Activated naive CD4-positive, alpha-beta T cell treated with anti-CD3 and anti-CD28 coated beads for 36 hours (primary cell): Measurements from ENCODE around the gene MACROH2A2. TPM values are rescaled to one million over a fixed set of nuclear protein-coding genes. Genes with fewer than 3 reads are reported as not detected.
"Not testable (repeated sequence)": the region's sequence is repeated elsewhere in the genome, so short reads cannot be mapped to it uniquely, and the experiment has no call there.

Experiments
- CTCF ChIA-PET: fragments of 350-600 bp; sonication (Branson Sonifier 250); formaldehyde crosslinking; loops from one replicate; lab custom pipeline; 2021; ENCODE audit warnings: antibody characterized with exemption; lab: Charles Lee
- DNase-seq: peaks from one replicate; pipeline ENCODE4 v3.0.0-alpha.2; 2020
- H3K27ac Mint-ChIP-seq: one replicate; pipeline ENCODE4 v1.8.0; 2021; ENCODE audit warnings: mild to moderate bottlenecking, mixed read lengths
- H3K27me3 Mint-ChIP-seq: one replicate; pipeline ENCODE4 v1.8.0; 2021; ENCODE audit warnings: low read depth, mixed read lengths
- H3K36me3 Mint-ChIP-seq: one replicate; pipeline ENCODE4 v1.8.0; 2021; ENCODE audit warnings: low read depth, mixed read lengths
- H3K4me1 Mint-ChIP-seq: one replicate; pipeline ENCODE4 v1.8.0; 2021; ENCODE audit warnings: low read depth, mixed read lengths
- H3K4me3 Mint-ChIP-seq: one replicate; pipeline ENCODE4 v1.8.0; 2021; ENCODE audit warnings: mild to moderate bottlenecking, moderate library complexity, mixed read lengths
- H3K9me3 Mint-ChIP-seq: one replicate; pipeline ENCODE4 v1.8.0; 2021; ENCODE audit warnings: mixed read lengths
- intact Hi-C: fragments of 100-400 bp; cut with micrococcal nuclease; formaldehyde crosslinking; loops from one replicate; pipeline ENCODE4 v1.15.1; 2023
- total RNA-seq, 2 experiments: library from RNA; stranded (reverse); gene quantifications; one replicate each; pipeline ENCODE4 v1.2.3, GENCODE V29; 2021

MACROH2A2 gene
- total RNA-seq, 2 experiments from 2014 or later = 2.7 to 3.2 TPM

DNA sequence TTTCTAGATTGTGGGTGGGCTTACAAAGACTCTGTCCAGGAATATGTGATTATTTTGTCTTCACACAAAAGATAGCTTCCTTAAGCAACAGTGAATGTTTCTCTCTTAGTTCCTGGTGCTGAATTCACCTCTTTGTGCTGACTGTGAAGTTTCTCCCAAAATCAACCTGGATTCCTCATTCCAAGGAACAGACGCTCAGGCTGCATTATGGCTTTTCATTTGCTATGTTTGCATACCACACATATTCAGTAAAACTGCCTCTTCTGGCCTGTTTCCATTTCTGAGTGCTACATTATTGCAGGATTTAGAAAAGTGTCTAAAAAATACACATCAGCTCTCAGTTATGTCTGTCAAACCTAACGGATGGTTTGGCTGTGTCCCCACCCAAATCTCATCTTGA, 21.5 kb downstream of the MACROH2A2 start:
- intact Hi-C loops = no loop called here
- Mint-ChIP-seq H3K4me1 (no peaks in the 10 kb centered on the region), H3K27ac (no peak overlapping the region), H3K9me3 (no peaks in the 10 kb centered on the region), H3K27me3 (no peaks in the 10 kb centered on the region), H3K36me3 (no peaks in the 10 kb centered on the region), H3K4me3 (no peak overlapping the region)
- no peak for DNase-seq
- CTCF ChIA-PET = no interaction called here

GRCh38 chr10:70074971-70075370, 22.3 kb downstream of the MACROH2A2 start:
- Mint-ChIP-seq H3K4me1 (no peaks in the 10 kb centered on the region), H3K27ac (no peak overlapping the region), H3K36me3 (no peaks in the 10 kb centered on the region), H3K27me3 (no peaks in the 10 kb centered on the region), H3K4me3 (no peak overlapping the region), H3K9me3 (no peaks in the 10 kb centered on the region)
- intact Hi-C loops = no loop called here
- no peak for DNase-seq
- CTCF ChIA-PET = no interaction called here

DNA sequence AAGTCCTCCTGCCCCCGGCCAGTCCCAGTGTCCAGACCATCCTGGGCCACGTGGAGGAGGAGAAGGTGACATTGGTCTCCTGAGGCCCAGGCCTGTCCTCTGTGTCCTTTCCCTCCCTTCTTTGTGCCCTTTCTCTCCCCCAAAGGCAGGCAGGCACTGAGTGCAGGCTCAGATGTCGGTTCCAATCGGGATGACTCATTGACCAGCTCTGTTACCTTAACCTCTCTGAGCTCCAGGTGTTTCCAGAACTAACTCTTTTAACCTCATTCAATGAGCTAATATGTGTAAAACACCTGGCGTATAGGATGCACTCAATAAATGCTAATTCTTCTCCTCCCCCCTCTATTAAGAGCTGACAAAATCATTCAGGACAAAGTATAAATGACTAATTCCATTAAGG, 25.7 kb downstream of the MACROH2A2 start:
- no peaks in the 10 kb centered on the region for H3K4me1 Mint-ChIP-seq
- intact Hi-C loops = no loop called here
- H3K4me3 Mint-ChIP-seq = no peak overlapping the region
- H3K9me3 Mint-ChIP-seq = no peaks in the 10 kb centered on the region
- CTCF ChIA-PET = interaction anchor here (0.8 to 1.0 kb wide), 2 partner anchors 15 to 120 kb away, joined by 3 read pairs; no protein-coding TSS in a partner anchor
- H3K36me3 Mint-ChIP-seq = no peaks in the 10 kb centered on the region
- DNase-seq = no peak
- no peak overlapping the region for H3K27ac Mint-ChIP-seq
- no peaks in the 10 kb centered on the region for H3K27me3 Mint-ChIP-seq

- DNase-seq = no peak
- no peaks in the 10 kb centered on the region for H3K9me3 Mint-ChIP-seq
- no peak overlapping the region for H3K27ac Mint-ChIP-seq
- intact Hi-C loops = no loop called here
- no peaks in the 10 kb centered on the region for H3K27me3 Mint-ChIP-seq
- no peaks in the 10 kb centered on the region for H3K4me1 Mint-ChIP-seq
- H3K4me3 Mint-ChIP-seq = no peak overlapping the region
- H3K36me3 Mint-ChIP-seq = no peaks in the 10 kb centered on the region
- CTCF ChIA-PET = interaction anchor here (0.6 to 1.0 kb wide), 2 partner anchors 9 to 120 kb away, joined by 3 read pairs; no protein-coding TSS in a partner anchor
Observed at GRCh38 chr10:70078937-70079336, 26.3 kb downstream of the MACROH2A2 start.

DNA sequence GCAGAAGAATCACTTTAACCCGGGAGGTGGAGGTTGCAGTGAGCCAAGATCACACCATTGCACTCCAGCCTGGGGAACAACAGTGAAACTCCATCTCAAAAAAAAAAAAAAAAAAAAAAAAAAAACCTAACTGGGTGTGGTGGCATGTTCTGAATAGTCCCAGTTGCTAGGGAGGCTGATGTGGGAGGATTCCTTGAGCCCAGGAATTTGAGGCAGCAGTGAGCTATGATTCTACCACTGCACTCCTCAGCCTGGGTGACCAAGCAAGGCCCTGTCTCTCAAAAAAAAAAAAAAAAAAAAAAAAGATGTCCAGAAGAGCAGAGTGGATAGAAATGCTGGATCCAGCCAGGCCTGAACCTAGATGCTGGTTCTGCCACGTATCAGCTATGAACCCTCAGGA, 28.1 kb downstream of the MACROH2A2 start:
- H3K27me3 Mint-ChIP-seq, H3K4me1 Mint-ChIP-seq, H3K9me3 Mint-ChIP-seq, DNase-seq, H3K4me3 Mint-ChIP-seq, H3K27ac Mint-ChIP-seq, intact Hi-C loops, H3K36me3 Mint-ChIP-seq: not testable (repeated sequence)
- CTCF ChIA-PET = interaction anchor here (1.1 kb wide), 1 partner anchor 37 kb away, joined by 4 read pairs; no protein-coding TSS in a partner anchor

- Mint-ChIP-seq H3K27ac (no peak overlapping the region), H3K36me3 (no peaks in the 10 kb centered on the region), H3K27me3 (no peaks in the 10 kb centered on the region), H3K4me3 (no peak overlapping the region), H3K4me1 (no peaks in the 10 kb centered on the region), H3K9me3 (no peaks in the 10 kb centered on the region)
- no peak for DNase-seq
- CTCF ChIA-PET = interaction anchor here (1.0 to 1.7 kb wide), 2 partner anchors 9 to 62 kb away, joined by 4 to 7 read pairs; partner anchors contain the start of gene TYSND1
- intact Hi-C loops = loop anchor here (2.0 kb wide), 1 partner anchor 63 kb away; the partner anchor contains the start of gene TYSND1
Observed at GRCh38 chr10:70084189-70084588, 31.5 kb downstream of the MACROH2A2 start.

DNA sequence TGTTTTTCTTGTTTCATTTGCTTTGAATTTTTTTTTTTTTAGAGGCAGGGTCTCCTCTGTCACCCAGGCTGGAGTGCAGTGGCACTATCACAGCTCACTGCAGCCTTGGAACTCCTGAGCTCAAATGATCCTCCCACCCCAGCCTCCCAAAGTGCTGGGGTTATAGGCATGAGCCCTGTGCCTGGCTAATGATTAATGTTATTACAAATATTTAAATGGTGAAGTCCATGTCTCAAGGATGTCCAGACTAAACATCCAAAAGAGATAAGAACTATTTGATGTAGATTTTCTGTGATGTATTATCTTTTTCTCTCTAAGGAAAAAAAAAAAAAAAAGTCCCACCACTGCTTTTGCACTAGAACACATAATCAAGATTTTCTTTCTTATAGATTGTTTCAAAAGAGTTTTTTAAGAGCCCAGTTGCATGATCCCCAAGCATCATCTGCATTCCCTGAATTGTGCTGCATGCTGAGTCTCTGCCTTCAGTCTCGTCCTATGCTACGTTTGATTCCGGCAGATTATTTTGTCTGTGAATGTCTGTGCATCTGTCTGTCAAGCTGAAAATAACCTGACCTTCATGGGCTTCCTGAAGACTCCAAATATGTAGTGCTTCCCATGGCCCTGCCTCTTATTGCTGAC, 33.4 kb downstream of the MACROH2A2 start:
- H3K4me1 Mint-ChIP-seq = no peaks in the 10 kb centered on the region
- CTCF ChIA-PET = interaction anchor here (1.7 kb wide), 1 partner anchor 8 kb away, joined by 7 read pairs; no protein-coding TSS in a partner anchor
- no peaks in the 10 kb centered on the region for H3K9me3 Mint-ChIP-seq
- H3K4me3 Mint-ChIP-seq = no peak overlapping the region
- no peak overlapping the region for H3K27ac Mint-ChIP-seq
- intact Hi-C loops = loop anchor here (2.0 kb wide), 1 partner anchor 61 kb away; the partner anchor contains the start of gene TYSND1
- DNase-seq = no peak
- no peaks in the 10 kb centered on the region for H3K27me3 Mint-ChIP-seq
- H3K36me3 Mint-ChIP-seq = no peaks in the 10 kb centered on the region

- Mint-ChIP-seq H3K9me3 (no peaks in the 10 kb centered on the region), H3K4me3 (no peak overlapping the region), H3K4me1 (peaks cover 10% of the 10 kb centered on the region), H3K36me3 (no peaks in the 10 kb centered on the region), H3K27ac (no peak overlapping the region), H3K27me3 (no peaks in the 10 kb centered on the region)
- no peak for DNase-seq
- intact Hi-C loops = no loop called here
- CTCF ChIA-PET = interaction anchor here (0.6 kb wide), 1 partner anchor 9 kb away, joined by 3 read pairs; no protein-coding TSS in a partner anchor
Observed at GRCh38 chr10:70087616-70088307, 35.1 kb downstream of the MACROH2A2 start.

DNA sequence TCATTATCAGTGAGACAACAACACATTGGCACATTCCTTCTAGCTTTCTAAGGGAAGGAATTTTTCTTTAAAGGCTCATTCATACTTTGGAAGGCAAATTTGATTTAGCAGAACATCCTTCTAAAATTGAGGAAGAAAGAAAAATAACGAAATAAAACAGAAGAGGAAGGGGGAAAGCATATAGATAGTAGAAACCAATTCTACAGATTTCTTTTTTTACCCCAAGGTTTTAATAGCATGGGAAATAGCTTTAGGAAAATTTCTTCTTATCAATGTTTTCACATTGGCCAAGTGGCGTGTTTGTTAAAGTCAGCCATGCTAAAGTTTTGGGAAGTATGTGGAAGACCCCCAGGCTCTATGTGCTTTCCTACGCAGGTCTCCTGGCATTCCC, 35.7 kb downstream of the MACROH2A2 start:
- H3K27ac Mint-ChIP-seq = no peak overlapping the region
- H3K36me3 Mint-ChIP-seq = no peaks in the 10 kb centered on the region
- no peaks in the 10 kb centered on the region for H3K27me3 Mint-ChIP-seq
- DNase-seq = no peak
- CTCF ChIA-PET = interaction anchor here (0.6 kb wide), 1 partner anchor 9 kb away, joined by 3 read pairs; no protein-coding TSS in a partner anchor
- intact Hi-C loops = no loop called here
- H3K9me3 Mint-ChIP-seq = no peaks in the 10 kb centered on the region
- H3K4me3 Mint-ChIP-seq = no peak overlapping the region
- peaks cover 13% of the 10 kb centered on the region for H3K4me1 Mint-ChIP-seq

DNA sequence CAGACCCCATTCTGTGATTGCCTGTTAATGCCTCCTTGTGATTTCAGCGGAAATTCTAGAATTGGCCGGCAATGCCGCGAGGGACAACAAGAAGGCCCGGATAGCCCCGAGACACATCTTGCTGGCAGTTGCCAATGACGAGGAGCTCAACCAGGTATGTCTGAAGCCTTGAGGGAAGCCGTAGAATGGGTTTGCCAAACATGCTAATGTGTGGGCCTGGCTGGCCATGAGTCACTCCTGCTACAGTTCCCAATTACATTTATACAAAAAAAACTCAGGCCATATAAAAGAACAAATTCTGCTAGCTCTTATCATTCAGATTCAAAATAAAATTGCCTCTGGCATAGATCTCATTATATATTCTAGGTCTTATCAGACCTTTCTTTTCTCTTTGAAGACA, 37.4 kb downstream of the MACROH2A2 start:
- CTCF ChIA-PET = interaction anchor here (1.0 kb wide), 1 partner anchor 28 kb away, joined by 3 read pairs; no protein-coding TSS in a partner anchor
- intact Hi-C loops = loop anchor here (5.0 kb wide), 2 partner anchors 182 to 272 kb away; no protein-coding TSS in a partner anchor
- Mint-ChIP-seq H3K4me1 (peaks cover 26% of the 10 kb centered on the region), H3K27ac (no peak overlapping the region), H3K36me3 (peaks cover 1% of the 10 kb centered on the region), H3K27me3 (no peaks in the 10 kb centered on the region), H3K9me3 (no peaks in the 10 kb centered on the region), H3K4me3 (no peak overlapping the region)
- no peak for DNase-seq

- Mint-ChIP-seq H3K27ac (no peak overlapping the region), H3K9me3 (no peaks in the 10 kb centered on the region), H3K27me3 (no peaks in the 10 kb centered on the region), H3K4me3 (no peak overlapping the region), H3K4me1 (peaks cover 30% of the 10 kb centered on the region), H3K36me3 (peaks cover 3% of the 10 kb centered on the region)
- intact Hi-C loops = loop anchor here (5.0 kb wide), 2 partner anchors 181 to 271 kb away; no protein-coding TSS in a partner anchor
- no peak for DNase-seq
- CTCF ChIA-PET = interaction anchor here (6.1 kb wide), 1 partner anchor 25 kb away, joined by 46 read pairs; no protein-coding TSS in a partner anchor
Observed at GRCh38 chr10:70090951-70091350, 38.3 kb downstream of the MACROH2A2 start.

DNA sequence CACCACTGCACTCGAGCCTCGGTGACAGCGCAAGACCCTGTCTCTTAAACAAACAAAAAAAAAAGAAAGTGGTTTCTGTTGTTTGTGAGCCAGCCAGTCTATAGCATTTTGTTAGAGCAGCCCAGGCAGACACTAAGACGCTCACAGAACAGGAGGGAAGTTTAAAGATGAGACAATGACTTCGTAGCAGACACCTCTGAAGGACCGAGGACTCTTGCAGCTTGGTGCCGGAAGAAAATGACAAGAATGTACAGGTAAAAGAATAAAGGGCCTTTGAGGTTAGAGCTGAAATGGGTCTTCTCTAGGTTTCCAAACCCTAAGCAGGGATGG, 39.7 kb downstream of the MACROH2A2 start:
- Mint-ChIP-seq H3K4me3 (peak overlapping the region; percentile 74), H3K36me3 (peaks cover 3% of the 10 kb centered on the region), H3K4me1 (peaks cover 32% of the 10 kb centered on the region), H3K9me3 (no peaks in the 10 kb centered on the region), H3K27ac (peak overlapping the region; percentile 85), H3K27me3 (no peaks in the 10 kb centered on the region)
- DNase-seq = no peak
- CTCF ChIA-PET = interaction anchor here (0.6 to 6.1 kb wide), 5 partner anchors 7 to 366 kb away, joined by 3 to 46 read pairs (median 7); partner anchors contain the start of gene TYSND1
- intact Hi-C loops = loop anchor here (1.0 to 5.0 kb wide), 5 partner anchors 54 to 270 kb away; partner anchors contain the start of genes SAR1A and TYSND1
